ENCODE data around the gene SLC39A9. TPM values are rescaled to one million over a fixed set of nuclear protein-coding genes. Genes with fewer than 3 reads are reported as not detected.

The SLC39A9 gene
- total and polyA plus RNA-seq, 10 of the 15 experiments (the other 5 are each of a cell fraction or from before 2014, with no cell fraction given), result 19.9 to 109 (median 46.9) TPM

- no peaks in the 10 kb centered on the region for H3K79me2 ChIP-seq (ENCODE audit: control insufficient read depth, insufficient read depth, low read length)
- H3K36me3 ChIP-seq (ENCODE audit: control insufficient read depth in 2 of 2, insufficient read depth in 2 of 2, low read length in 1 of 2), result no peaks in the 10 kb centered on the region
- no peaks in the 10 kb centered on the region for H3K9me3 ChIP-seq (replicated peaks; ENCODE audit: control insufficient read depth, insufficient read depth, low read length)
- no peaks in the 10 kb centered on the region for H3K27me3 ChIP-seq (replicated peaks in 1 of 2; ENCODE audit: control insufficient read depth in 2 of 2, insufficient read depth in 2 of 2, low read length in 1 of 2)
- H2AFZ ChIP-seq (ENCODE audit: control insufficient read depth, low read depth, low read length), result no peak overlapping the region
- in situ Hi-C loops (cut with MboI) (no loop called here), intact Hi-C loops (cut with micrococcal nuclease; ENCODE audit: unreplicated experiment) (loop anchor here (10.0 kb wide), 1 partner anchor 102 kb away; the partner anchor contains the start of gene CCDC177)
- ChIA-PET CTCF (interaction anchor here (1.1 to 3.1 kb wide), 3 partner anchors 8 to 14 kb away, joined by 4 to 15 read pairs (median 14); no protein-coding TSS in a partner anchor), SMC1A (ENCODE audit: uncharacterized antibody, unreplicated experiment) (interaction anchor here (0.8 to 4.5 kb wide), 2 partner anchors 9 to 231 kb away, joined by 3 to 21 read pairs; no protein-coding TSS in a partner anchor), RAD21 (ENCODE audit: unreplicated experiment) (no interaction called here), POLR2A (no interaction called here)
- ATAC-seq (no peak), DNase-seq (ENCODE audit: low read depth, low spot score) (no peak), FAIRE-seq (no peak)
- no peak overlapping the region for H3K4me2 ChIP-seq (ENCODE audit: control insufficient read depth, insufficient read depth)
- no TSS peak for BruUV-seq (replicated peaks)
- 53% methylated on average over 2 of the region's 3 CpGs for WGBS (ENCODE audit: insufficient coverage, insufficient replicate concordance, low lambda C conversion rate, missing lambda C conversion rate)
- no peak overlapping the region for H3K27ac ChIP-seq (ENCODE audit: control insufficient read depth, insufficient read depth)
- no peak overlapping the region for H3K9ac ChIP-seq (ENCODE audit: control insufficient read depth, insufficient read depth, low read length)
- H4K20me1 ChIP-seq (ENCODE audit: control insufficient read depth, insufficient read depth), result no peaks in the 10 kb centered on the region
- no peaks in the 10 kb centered on the region for H3K4me1 ChIP-seq (ENCODE audit: control insufficient read depth, insufficient read depth, low read length)
- TF ChIP-seq JUND (IDR thresholded peaks at IDR 0.05; ENCODE audit: low read depth, low read length), result no peak
- TF ChIP-seq ZBED1 (IDR thresholded peaks at IDR 0.05; ENCODE audit: borderline replicate concordance), result no peak
- no peak for TF ChIP-seq POLR2A (IDR thresholded peaks at IDR 0.05; ENCODE audit: low read depth, low read length)
- TF ChIP-seq SMC3 (IDR thresholded peaks at IDR 0.05; ENCODE audit: borderline replicate concordance, low read length), result no peak
- TF ChIP-seq ZNF217 (IDR thresholded peaks at IDR 0.05), result no peak
- no peak for TF ChIP-seq POLR2AphosphoS2 (IDR thresholded peaks at IDR 0.05; ENCODE audit: low read depth, low read length)
- TF ChIP-seq WRNIP1 (IDR thresholded peaks at IDR 0.05; ENCODE audit: borderline replicate concordance, low read depth, low read length), result no peak
- no peak for TF ChIP-seq RAD51 (IDR thresholded peaks at IDR 0.05)
- no peak for TF ChIP-seq SPI1 (IDR thresholded peaks at IDR 0.05; ENCODE audit: borderline replicate concordance, insufficient read depth, low read depth, low read length)
- TF ChIP-seq PAX8 (IDR thresholded peaks at IDR 0.05), result no peak
- TF ChIP-seq ZNF207 (IDR thresholded peaks at IDR 0.05; ENCODE audit: borderline replicate concordance), result no peak
- TF ChIP-seq TCF12 (IDR thresholded peaks at IDR 0.05; ENCODE audit: low read depth, low read length), result no peak
- no peak for TF ChIP-seq NFYB (IDR thresholded peaks at IDR 0.05; ENCODE audit: insufficient read depth, low read depth, low read length)
- TF ChIP-seq BCL11A (IDR thresholded peaks at IDR 0.05; ENCODE audit: low read depth, low read length), result no peak
- TF ChIP-seq CREB1 (IDR thresholded peaks at IDR 0.05; ENCODE audit: low read depth), result no peak
- no peak overlapping the region for H3K4me3 ChIP-seq
Observed at GRCh38 chr14:69473260-69473659, 74.8 kb downstream of the SLC39A9 start.
